ENCODE measurements around the gene PSMC5. TPM values are rescaled to one million over a fixed set of nuclear protein-coding genes. Genes with fewer than 3 reads are reported as not detected.

The PSMC5 gene
- total and polyA plus RNA-seq, 9 of the 15 experiments (the other 6 are each of a cell fraction or from before 2014, with no cell fraction given): 89.2 to 393 (median 161) TPM

DNA sequence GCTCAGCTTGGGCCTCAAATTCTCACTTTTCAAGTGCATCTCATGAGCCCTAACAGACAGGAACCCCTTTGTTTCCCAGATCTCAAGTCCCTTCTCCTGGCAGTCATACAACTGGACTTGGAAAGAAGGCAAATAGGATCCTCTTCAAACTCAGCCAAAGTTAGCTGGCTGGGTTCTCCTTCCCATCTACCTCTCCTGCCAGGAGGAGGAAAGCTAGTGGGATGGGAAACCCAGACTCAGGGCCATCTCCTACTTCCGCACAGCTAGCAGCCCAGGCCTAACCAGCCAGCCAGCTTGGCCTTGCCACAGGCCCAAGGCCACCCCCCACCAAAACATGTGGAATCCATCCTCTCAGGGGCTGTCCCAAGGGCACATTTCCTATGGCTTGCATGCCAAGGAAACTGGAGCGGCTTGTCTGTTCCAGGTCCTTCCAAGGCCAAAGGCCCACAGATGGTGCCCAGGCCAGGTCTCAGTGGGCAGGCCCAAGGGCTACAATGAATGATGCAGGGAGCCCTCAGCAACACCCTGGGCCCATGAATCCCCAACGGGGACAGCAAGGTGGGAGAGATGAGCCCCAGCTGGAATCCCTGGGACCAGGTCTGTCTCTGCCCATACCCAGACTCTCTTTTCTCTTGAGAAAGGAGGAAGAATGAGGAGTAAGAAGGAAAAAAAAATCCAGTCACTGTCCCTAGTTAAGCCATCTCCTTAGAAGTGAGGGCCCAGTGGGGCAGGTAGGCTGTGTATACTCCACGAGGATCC is 13.5 kb downstream of the PSMC5 start:
- TF ChIP-seq MEF2A (IDR thresholded peaks at IDR 0.05; ENCODE audit: control insufficient read depth, low read depth, low read length): no peak
- no peak for TF ChIP-seq PTTG1 (tag; IDR thresholded peaks at IDR 0.05; ENCODE audit: low read depth)
- peak; percentile 45; the same call in 1 of the 2 replicates for TF ChIP-seq RBFOX2 (IDR thresholded peaks at IDR 0.05; ENCODE audit: low read depth, low read length)
- TF ChIP-seq FOXJ3 (CRISPR knock-in tag; IDR thresholded peaks at IDR 0.05): no peak
- Histone ChIP-seq H3K4me3 (peak overlapping the region; percentile 95), H3K9ac (ENCODE audit: insufficient read depth in 1 of 2, low read depth in 2 of 2, low read length in 2 of 2) (peak overlapping the region; percentile 93 to 98), H3K27me3 (ENCODE audit: control insufficient read depth in 2 of 2, insufficient read depth in 2 of 2, low read length in 2 of 2) (no peaks in the 10 kb centered on the region), H3K36me3 (ENCODE audit: control insufficient read depth, insufficient read depth, low read length) (peaks cover 37% of the 10 kb centered on the region), H2AFZ (ENCODE audit: low read depth, low read length) (no peak overlapping the region), H3K9me1 (ENCODE audit: control insufficient read depth, insufficient read depth, low read length) (no peaks in the 10 kb centered on the region), H3K9me3 (replicated peaks; ENCODE audit: control insufficient read depth, insufficient read depth, low read depth, low read length) (no peaks in the 10 kb centered on the region), H4K20me1 (replicated peaks; ENCODE audit: control insufficient read depth, insufficient read depth, low read length) (no peaks in the 10 kb centered on the region), H3K4me1 (replicated peaks in 1 of 2; ENCODE audit: control insufficient read depth in 2 of 2, insufficient read depth in 2 of 2, low read length in 2 of 2) (peaks cover 23 to 51% of the 10 kb centered on the region in 2 experiments), H3K27ac (ENCODE audit: extremely low read depth, low read depth, low read length) (peak overlapping the region; percentile 86; the same call in 2 of the 3 replicates), H3K79me2 (ENCODE audit: control insufficient read depth, insufficient read depth, low read length) (peaks cover 59% of the 10 kb centered on the region), H3K4me2 (ENCODE audit: insufficient read depth, low read length) (peak overlapping the region; percentile 96)
- no peak for ATAC-seq
- POLR2A ChIA-PET: interaction anchor here (0.6 to 5.8 kb wide), 5 partner anchors 8 to 67 kb away, joined by 4 to 66 read pairs (median 10); partner anchors contain the start of genes CCDC47, DDX42, FTSJ3 and PSMC5
- no peak for DNase-seq (ENCODE audit: extremely low read depth in 1 of 4, low spot score in 3 of 4)
- CTCF ChIA-PET (ENCODE audit: low intra/inter-chr PET ratio): no interaction called here
- FAIRE-seq: no peak
- 48% methylated on average over 4 of the region's 4 CpGs for WGBS (ENCODE audit: insufficient coverage, low coverage, missing lambda C conversion rate)
- in situ Hi-C loops (cut with MboI) (loop anchor here (25.0 kb wide), 1 partner anchor 403 kb away; the partner anchor contains the start of gene CYB561), intact Hi-C loops (cut with micrococcal nuclease) (loop anchor here (10.0 kb wide), 2 partner anchors 216 to 406 kb away; partner anchors contain the start of gene MAP3K3)
- BruUV-seq (replicated peaks): no TSS peak

Data from K562 (cell line).